Embryonic facial prominence (tissue), 1 donor: Measurements from ENCODE around the gene INO80D.
"Not testable (repeated sequence)": the region's sequence is repeated elsewhere in the genome, so short reads cannot be mapped to it uniquely, and the experiment has no call there.

Source experiments
- DNase-seq: peaks from one replicate; pipeline ENCODE4 v3.0.0-alpha.2; 2016; ENCODE audit errors: extremely low spot score

INO80D gene

DNA sequence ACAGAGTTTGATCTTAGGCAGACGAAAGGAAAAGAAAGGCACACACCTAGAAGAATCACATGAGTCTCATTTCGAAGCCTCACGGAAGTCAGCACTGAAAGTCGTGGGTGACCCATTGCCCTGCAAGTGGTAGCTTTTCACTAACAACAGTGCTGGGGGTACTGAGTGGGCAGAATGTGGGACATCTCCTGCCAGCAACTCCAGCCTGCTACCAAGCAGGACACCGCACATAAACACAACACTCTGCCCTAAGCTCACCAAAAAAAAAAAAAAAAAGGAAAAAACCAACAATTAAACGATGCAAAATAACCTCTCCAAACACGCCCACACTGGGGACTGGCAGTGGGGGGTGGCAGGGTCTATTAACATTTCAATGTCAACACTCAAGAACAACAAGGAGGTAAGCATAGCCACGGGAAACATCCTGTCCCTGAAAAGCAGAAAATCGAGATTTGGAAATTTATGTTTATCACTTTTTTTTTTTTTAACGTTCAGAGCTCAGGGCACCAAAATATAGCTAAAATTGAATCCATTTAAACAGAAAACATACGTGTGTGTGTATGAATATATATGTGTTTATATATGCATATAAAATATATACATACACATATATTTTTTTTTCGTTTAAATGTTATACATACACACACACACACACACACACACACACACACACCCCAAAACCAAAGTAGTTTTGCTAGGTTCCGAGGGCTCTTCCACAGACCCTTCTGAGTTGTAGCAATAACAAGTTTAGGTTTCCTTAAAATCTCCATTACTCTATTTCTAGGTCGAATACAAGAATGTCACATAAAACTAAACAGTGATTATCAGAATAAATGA, 2.2 kb downstream of the INO80D start:
- no peak for DNase-seq

DNA sequence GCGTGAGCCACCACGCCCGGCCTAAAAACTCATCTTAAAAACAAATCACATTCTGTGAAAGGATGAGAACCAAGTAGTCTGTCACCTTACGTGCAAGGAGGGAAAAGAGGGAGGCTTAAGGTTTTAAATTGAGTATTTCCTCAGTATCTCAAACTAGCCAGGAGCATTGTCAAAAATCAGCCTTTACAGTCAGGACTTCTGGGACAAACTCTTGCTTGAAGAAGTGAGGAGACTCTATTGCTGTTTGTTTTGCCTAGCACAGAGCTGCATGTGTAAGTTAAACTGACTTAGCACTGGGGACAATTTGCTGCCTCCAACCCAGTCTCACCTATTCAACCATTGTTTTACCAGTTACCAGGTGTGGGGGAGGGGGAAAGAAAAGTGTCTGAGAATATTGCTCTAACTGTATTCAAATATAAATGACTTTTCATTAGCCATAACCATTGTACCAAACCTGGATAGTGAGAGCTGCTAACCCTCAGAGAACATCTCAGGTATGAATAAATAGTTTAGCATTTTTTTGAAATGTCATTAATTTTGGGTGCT, 3.6 kb downstream of the INO80D start:
- DNase-seq, result no peak

DNA sequence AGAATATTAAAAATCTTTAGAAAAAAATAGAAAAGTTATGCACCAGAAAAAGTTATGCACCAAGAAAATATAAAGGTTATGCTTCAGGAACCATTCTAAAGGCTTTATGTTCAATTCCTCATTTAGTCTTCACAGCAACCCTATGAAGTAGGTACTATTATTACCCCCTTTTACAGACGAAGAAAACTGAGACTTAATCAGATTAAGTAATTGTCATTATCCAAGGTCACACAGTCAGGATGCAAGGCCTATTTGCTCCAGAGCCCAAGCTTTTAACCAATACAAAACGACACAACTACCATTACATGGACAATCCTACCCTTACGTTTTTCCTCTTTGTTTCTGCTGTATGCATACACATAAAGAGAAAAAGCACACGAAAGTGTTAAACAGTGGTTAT, 5.0 kb downstream of the INO80D start:
- DNase-seq, result no peak

DNA sequence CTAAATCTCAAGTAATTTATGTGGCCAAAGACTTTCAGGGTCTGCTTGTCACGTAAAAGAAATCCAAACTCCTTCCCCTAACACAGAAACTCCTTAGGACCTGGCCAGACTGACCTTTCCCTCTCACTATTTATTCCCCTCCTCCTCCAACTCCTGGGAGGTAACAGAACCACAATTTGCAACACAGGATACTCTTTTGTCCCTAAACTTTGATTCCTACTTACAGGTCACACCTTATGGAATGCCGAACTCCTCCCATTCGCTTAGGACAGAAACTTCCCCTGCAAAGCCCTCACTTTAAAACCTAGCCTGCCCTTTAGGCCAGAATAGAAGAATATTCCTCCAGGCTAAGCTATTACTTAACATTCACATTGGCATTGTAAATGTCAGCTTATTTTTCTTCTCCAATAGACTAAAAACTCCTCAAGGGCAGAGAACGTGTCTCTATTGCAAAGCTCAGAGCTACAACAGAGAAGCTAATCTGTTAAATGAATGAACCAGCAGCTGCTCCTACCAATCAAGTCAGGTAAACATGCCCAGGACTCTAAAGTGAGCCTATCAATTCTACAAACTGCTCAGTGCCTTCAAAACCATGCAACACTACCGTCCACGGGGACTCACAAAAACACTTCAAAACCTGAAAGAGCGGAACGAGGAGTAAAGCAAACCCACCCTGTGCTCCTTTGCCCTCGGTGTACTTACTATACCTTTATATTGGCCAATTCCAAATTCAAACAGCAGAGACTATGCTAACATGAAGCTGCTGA, 6.1 kb downstream of the INO80D start:
- no peak for DNase-seq

DNA sequence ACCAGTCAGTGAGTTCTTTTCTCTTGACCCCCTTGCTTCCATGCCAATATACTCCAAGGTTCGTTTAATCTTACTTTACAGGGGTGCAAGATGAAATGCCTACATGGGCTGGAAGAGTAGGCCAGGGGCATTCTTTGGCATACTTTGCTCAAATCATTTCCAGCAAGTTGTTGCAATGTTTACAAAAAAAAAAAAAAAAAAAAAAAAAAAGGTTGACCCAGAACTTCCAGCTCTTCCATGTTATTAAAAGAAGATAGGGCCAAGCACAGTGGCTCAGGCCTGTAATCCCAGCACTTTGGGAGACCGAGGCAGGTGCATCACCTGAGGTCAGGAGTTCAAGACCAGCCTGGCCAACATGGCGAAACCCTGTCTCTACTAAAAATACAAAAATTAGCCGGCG, 8.1 kb downstream of the INO80D start:
- DNase-seq, result not testable (repeated sequence)

DNA sequence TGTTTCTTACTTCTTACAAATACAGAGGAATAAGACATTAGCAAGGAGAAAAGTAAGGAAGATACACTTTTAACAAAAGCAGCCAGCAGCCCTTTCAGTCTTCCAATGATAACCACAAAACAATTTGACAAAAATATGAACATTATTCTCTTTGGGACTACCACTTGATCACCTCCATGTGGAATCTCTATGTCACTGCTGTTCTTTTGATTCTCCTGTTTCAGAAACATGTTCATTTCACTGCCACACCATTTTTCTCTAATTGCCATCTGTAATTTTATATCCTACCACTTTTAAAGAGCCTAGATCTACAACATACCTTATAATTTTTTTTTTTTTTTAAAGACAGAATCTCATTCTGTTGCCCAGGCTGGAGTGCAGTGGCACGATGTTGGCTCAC, 10.9 kb downstream of the INO80D start:
- no peak for DNase-seq

DNA sequence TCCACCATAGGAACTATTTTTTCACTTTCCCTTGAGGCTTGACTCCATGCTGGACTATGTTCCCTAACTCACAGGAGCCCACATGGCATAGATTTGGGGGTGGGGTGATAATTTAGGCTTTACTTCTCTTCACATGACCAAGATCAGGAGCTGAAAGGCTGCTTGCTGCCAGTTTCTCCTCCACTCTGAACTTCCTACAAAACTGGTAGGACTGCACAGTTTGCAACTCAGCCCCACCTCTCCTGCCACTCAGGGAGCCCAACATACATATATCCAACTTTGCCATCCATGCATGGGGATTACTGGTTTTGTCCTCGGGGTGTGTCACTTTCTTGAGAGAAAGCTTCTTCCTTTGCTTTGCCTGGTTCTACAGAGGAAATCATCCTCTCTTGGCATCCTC, 14.2 kb downstream of the INO80D start:
- DNase-seq, result no peak

DNA sequence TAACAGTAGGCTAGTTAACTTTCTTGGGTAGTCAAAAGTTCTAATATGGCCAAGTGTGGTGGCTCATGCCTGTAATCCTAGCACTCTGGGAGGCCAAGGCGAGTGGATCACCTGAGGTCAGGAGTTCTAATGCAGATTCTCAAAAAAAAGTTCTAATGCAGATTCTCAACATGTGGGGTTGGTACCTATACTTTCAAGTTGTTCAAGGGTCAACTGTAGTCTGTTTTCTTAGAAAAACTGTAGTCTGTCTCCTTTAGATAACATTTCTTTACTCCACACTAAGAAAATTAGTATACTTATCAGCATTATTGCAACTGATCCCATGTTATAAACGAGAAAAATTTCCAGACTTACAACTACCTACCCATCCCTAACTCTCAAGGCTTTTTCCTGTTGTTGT, 16.6 kb downstream of the INO80D start:
- DNase-seq, result no peak

DNA sequence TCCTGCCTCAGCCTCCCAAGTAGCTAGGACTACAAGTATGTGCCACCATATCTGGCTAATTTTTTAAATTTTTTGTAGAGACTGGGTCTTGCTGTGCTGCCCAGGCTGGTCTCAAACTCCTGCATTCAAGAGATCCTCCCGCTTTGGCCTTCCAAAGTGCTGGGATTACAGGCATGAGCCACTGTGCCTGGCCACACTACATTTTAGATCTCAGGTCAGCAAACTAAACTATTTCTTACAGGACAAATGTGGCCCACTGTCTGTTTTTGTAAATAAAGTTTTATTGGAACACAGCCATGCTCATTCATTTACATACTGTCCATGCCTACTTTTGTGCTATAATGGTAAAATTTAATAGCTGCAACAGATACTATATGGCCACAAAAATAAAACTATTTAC, 17.8 kb downstream of the INO80D start:
- DNase-seq, result no peak

DNA sequence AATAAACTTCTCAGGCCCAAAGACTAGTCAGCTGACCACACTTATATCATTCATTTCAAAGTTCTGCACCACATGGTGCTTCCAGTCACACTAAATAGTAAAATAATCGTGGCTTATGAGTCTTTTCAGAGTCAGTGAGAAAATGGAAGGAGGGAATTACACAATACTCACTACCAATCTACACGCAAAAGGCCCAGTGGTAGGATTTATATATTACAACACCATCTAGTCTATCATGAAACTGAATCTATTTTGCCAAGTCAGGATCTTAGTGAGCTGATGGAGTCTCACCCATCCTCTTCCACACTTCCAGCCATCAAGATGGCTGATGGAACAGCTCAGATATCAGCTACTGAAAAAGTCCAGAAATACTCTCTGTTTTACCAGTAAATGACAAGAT, 21.9 kb downstream of the INO80D start:
- no peak for DNase-seq

DNA sequence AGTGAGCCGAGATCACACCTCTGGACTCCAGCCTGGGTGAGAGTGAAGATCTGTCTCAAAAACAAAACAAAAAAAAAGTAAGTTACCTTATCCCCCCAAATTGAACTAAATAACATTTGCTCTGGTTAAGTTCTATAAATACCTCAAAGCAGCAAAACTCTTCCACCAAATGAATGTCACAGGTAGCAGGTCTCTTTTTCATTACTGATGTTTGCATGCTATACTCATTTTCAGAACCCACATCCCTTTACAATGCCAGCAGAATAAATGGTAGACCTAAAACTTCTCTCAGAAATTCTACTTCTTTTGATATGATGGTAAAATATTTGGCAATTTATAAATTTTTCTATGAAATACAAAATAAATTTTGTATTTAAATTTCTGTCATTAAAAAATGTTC, 22.3 kb downstream of the INO80D start:
- DNase-seq, result no peak

DNA sequence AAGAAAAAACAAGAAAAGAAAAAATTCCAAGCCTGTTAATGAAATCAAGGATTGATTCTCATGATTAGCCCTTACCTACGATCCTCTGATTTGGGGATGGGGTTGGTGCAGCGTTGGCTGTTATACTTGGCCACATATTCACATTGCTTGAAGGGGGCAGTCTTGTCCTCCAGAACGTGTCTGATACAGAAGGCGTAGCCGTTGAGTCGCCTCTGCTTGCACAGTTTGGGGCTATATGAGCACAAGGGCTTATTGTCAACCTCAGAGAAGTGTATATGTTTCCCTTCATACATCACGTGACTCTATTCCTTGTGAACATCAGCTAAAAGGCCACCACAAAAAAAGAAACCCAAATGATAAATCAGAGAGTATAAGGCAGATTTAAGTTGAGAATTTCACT, 23.2 kb downstream of the INO80D start:
- no peak for DNase-seq

DNA sequence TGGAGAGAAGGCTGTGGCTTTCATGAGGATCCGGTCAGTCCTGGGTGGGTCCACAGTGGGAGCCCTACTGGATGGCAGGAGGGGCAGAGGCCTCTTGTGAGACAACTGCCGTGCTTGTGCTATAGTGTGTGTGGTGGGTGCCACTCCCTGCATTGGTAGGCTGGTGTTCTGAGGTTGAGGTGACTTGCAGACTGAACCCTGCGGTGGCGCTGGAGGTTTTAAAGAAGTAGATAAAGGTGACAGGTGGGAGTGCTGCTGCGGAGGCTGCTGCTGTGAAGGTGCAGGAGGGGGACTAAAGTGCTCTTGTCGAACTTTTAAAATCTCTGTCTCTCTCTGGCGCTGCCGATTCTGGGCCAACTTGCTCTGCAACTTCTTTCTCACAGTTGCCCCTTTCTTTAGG, 29.7 kb downstream of the INO80D start:
- no peak for DNase-seq

DNA sequence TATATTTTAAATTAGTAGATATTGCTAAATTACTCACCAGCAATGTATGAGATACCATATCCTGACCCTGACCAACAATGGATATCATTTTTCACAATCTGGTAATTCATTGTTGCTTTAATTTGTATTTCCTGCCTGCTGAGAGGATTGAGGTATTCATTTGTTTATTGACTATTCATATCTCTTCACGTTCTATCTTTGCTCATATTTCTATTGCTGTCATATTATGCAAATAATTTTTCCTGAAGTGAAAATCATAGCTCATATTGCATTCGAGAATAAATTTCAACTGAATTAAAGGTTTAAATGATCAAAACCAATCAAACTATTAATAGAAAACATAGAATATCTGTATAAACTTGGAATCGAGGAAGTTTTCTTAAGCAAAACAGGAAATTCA, 31.0 kb downstream of the INO80D start:
- no peak for DNase-seq

DNA sequence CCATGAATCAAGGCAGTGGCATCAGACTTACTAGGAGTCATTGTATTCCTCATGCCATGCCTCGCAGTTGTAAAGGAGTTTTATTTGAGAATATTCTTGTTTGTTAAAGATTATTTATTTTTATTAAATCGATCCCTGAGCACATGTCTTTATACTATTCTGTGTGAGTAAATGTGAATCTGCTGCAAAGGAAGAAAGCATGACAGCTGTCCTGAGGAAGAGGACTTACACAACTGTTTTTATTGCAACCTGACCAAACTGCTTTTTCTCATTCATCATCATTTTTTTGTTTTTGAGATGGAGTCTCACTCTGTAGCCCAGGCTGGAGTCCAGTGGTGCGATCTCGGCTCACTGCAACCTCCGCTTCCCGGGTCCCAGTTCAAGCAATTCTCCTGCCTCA, 34.1 kb downstream of the INO80D start:
- DNase-seq, result no peak

DNA sequence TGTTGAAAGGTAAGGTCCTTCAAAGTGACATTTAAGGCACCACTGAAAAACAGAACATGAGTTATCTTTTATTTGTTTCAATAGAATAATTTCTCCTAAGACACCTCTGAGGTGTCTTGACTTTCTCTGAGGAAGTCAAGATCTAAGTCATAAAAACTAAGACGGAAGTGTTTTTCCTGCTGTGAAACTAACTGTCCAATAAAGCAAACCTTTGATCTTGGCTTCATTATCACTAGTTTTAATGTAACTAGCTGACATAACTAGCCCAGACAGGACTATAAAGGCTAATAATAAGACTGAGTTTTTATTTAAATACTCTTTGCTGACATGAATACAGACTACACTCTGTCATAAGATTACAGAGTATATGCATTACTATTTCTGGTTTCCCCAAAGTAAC, 36.6 kb downstream of the INO80D start:
- no peak for DNase-seq

DNA sequence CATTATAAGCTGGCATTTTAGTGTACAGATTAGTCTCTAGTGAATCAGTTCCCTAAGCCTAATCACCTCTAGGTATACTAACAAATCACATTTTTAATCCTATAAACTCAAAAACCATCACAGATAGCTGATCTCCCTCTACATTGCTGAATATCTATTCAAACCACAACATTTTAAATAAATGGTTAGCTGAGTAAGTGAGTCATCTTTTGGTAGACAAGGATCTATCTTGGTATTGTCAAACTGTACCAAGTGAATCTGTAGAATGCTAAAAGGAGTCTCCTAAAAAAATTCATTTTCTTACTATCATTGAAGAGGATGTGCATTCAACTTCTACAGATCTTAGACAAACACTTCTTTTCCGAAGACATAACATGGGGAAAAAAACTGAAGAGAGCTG, 40.7 kb downstream of the INO80D start:
- no peak for DNase-seq

DNA sequence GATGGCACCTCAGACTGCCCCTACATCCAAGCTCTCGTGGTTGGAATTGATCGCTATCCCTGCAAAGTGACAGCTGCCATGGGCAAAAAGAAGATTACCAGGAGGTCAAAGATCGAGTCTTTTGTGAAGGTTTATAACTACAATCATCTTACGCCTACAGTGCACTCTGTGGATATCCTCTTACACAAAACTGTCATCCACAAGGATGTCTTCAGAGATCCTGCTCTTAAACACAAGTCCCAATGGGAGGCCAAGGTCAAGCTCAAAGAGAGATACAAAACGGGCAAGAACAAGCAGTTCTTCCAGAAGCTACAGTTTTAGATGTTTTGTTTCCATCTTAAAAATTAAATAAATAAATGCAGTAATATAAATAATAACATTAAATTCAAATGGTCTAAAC, 45.4 kb downstream of the INO80D start:
- DNase-seq, result no peak

DNA sequence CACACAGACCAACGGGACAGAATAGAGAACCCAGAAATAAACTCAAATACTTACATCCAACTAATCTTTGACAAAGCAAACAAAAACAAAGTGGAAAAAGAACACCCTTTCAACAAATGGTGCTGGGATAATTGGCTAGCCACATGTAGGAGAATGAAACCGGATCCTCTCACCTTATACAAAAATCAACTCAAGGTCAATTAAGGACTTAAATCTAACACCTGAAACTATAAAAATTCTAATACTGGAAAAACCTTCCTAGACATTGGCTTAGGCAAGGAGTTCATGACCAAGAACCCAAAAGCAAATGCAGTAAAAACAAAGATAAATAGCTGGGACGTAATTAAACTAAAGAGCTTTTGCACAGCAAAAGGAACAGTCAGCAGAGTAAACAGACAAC, 50.6 kb downstream of the INO80D start:
- DNase-seq, result not testable (repeated sequence)

DNA sequence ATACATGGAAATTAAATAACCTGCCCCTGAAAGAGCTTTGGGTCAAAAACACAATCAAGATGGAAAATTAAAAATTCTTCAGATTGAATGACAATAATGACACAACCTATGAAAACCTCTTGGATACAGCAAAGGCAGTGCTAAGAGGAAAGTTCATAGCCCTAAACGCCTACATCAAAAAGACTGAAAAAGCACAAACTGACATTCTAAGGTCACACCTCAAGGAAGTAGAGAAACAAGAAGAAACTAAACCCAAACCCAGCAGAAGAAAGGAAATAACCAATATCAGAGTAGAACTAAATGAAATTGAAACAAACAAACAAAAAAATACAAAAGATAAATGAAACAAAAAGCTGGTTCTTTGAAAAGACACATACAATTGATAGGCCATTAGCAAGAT, 52.5 kb downstream of the INO80D start:
- DNase-seq, result not testable (repeated sequence)

DNA sequence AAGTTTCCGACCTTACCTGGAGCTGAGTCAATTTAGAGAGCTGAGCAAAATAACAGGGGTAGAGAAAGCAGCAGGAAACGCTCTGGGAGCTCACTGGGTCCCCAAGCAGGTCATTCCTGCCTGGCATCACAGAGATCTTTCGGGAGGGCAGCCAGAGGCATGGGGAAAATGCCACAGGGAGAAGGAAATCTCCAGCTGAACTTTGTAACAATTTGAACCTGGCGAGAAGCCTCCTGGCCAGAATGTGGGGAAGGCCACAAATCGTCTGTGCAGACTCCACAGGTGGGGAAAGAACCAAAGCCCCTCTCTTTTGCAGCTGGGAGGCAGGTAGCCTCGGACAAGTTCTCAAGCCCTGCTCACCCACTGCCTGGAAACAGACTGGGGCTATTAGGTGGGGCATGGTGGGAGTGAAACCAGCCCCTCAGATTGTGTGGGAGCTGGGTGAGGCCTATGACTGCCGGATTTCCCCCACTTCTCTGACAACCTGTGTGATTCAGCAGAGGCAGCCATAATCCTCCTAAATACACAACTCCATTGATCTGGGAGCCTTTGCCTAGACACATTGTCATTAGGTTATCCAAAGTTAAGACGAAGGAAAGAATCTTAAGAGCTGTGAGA, 53.9 kb downstream of the INO80D start:
- DNase-seq, result no peak

DNA sequence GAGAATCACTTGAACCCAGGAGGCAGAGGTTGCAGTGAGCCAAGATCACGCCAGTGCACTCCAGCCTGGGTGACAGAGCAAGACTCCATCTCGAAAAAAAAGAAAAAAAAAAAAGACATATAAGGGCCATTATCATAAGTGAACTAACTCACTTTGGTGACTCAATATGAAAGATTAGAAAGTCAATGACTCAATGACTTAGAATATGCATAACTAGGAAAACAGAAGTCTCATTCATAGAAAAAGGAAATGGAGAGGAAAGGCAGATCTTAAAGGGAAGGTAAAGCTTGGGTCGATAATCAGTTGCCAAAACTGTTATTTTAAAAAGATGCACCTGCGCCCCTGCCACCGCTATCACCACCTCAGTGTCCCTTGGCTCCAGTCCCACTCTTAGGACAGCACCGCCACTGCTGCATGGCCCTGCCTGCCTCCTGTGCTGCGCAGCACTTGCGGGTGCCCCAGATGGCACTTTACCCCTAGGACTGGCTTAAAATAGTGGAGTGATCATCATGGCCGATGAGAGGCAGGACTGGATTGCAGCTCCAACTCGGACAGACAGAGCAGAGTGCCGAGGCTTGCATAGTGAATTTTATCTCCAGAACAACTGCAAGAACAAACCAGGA, 54.7 kb downstream of the INO80D start:
- no peak for DNase-seq
